Amygdala (tissue), 56 donors: ENCODE data around the gene GSTP1.
"Not testable (repeated sequence)": the region's sequence is repeated elsewhere in the genome, so short reads cannot be mapped to it uniquely, and the experiment has no call there.

Experiments
- DNase-seq, 56 donors: peaks; one replicate each; lab custom pipeline; 2025; lab: John Stamatoyannopoulos, UW

The GSTP1 gene

DNA sequence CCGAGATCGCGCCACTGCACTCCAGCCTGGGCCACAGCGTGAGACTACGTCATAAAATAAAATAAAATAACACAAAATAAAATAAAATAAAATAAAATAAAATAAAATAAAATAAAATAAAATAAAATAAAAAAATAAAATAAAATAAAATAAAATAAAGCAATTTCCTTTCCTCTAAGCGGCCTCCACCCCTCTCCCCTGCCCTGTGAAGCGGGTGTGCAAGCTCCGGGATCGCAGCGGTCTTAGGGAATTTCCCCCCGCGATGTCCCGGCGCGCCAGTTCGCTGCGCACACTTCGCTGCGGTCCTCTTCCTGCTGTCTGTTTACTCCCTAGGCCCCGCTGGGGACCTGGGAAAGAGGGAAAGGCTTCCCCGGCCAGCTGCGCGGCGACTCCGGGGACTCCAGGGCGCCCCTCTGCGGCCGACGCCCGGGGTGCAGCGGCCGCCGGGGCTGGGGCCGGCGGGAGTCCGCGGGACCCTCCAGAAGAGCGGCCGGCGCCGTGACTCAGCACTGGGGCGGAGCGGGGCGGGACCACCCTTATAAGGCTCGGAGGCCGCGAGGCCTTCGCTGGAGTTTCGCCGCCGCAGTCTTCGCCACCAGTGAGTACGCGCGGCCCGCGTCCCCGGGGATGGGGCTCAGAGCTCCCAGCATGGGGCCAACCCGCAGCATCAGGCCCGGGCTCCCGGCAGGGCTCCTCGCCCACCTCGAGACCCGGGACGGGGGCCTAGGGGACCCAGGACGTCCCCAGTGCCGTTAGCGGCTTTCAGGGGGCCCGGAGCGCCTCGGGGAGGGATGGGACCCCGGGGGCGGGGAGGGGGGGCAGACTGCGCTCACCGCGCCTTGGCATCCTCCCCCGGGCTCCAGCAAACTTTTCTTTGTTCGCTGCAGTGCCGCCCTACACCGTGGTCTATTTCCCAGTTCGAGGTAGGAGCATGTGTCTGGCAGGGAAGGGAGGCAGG lies at the start of gene GSTP1:
TSS of gene GSTP1 (plus strand) at position 566 of the 958 bp plus-strand sequence. CDS start at position 598, 32 bp downstream.
- peak in 55 of 56 donors; percentile 45 to 91 (median 77) for DNase-seq

DNA sequence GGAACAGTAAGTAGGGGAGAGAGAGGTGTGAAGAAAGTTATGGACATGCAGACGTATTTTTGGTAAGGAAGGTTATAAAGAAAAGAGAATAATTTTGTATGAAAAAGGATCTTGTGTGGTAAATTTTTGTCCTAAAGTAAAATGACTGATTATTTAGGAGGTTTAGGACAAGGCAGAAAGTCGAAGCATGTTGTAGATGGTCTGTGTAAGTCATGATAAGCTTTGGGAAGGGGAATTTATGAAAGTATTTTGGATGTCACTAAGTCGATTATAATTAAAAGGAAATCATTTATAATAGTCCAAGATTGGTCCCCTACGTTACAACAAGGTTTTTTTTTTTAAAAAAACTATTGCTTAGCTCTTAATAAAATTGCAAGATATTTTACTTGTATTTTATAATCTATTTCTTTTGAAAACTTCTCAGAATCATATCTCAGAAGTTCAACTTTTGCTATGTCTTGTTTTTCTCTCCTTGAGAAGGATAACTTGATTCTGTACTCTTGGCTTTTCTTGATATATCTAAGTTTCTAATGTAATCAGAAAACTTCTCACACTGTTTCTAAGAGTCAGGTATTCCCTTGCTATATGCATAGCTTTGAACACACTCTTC lies 49.4 kb upstream of the GSTP1 start:
- DNase-seq, result no peak

- no peak for DNase-seq
These were observed 48.1 kb upstream of the GSTP1 start for GRCh38 chr11:67535561-67535960.

GRCh38 chr11:67538306-67538705 lies 45.3 kb upstream of the GSTP1 start:
- DNase-seq, result no peak

DNA sequence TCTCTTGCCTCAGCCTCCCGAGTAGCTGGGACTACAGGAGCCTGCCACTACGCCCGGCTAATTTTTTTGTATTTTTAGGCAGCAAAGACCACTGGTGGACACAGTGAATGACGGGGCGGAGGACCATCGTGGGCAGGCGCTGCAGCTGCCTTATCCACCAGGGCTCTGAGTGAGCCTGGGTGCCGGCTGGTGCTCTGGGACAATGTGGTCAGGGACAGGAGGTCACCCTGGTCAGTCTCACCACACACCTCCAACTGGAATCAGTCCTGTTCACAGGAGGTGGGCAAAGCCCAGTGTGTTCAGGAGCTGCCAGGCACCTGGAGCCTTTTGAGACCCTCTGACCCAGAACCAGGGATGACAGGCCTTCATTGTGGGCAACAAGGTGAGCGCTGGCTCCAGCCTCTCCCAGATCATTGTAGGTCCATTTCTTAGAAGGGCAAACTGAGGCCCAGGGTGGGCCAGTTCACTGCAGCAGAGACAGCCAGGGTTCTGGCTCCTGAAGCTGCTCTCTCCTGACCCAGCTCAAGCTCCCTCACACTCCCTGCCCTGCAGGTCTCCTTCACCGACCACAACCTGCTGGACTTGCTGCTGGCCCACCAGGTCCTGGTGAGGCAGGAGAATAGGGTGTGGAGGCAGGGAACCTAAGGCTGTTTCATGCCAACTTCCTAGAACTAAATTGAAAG lies 44.6 kb upstream of the GSTP1 start:
- DNase-seq, result no peak

DNA sequence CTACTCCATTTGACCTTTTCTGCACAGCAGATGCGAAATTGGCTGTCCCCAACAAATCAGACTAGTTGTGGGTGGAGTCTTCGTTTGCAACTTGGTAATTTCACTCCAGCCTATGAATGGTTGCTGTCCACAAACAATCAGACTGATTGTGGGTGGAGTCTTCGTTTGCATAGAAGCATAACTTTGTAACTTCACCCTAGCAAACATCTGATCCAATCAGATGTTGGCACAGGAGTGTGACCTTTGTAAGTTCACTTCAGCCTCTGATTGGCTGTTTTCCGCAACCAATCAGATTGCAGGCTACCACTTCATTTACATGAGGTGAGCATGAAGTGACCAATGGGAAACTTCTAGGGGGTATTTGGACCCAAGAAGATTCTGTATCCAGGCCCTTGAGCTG lies 44.1 kb upstream of the GSTP1 start:
- no peak for DNase-seq

GRCh38 chr11:67541198-67541597 lies 42.4 kb upstream of the GSTP1 start:
- DNase-seq, result no peak

GRCh38 chr11:67542169-67542568 lies 41.4 kb upstream of the GSTP1 start:
- no peak for DNase-seq

DNA sequence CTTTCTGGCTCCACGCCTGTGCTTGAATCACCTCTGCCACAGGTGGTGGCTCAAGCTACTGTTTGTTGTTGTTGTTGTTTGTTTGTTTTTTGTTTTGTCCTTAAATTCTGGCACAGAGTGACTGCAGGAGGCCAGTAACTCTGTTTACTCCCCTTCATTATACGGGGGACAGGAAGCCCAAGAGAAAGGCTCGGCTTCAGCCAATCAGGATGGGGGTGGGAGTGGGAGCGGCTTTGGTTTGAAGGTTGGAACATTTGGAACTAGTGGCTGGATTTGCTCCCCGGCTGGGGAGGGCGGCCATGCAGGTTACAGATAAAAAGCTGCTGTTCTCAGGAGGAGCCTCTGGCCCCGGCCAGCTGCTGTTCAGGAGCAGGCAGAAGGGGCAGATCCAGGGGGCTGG lies 40.6 kb upstream of the GSTP1 start:
- DNase-seq, result no peak

GRCh38 chr11:67543585-67543984 lies 40.0 kb upstream of the GSTP1 start:
- DNase-seq, result no peak

- DNase-seq, result no peak
These were observed 38.9 kb upstream of the GSTP1 start for GRCh38 chr11:67544616-67545242.

DNA sequence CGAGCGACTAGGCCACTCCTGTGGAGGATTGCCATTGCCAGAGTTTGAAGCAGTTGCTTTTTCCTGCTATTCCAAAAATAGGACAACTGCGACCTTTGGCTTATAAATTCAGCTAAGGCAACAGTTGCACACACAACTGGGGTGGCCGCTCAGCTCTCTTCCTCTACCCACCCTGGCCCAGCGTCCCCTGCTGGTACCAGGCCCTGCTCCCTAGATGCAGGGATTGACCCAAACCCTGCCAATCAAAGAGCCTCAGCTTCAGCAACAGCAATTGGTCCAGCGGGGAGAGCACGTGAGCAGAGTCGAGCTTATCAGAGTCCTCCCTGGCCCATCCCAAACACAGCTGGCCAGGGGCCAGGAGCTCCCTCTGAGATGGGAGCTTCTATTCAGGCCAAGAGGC lies 38.3 kb upstream of the GSTP1 start:
- no peak for DNase-seq

DNA sequence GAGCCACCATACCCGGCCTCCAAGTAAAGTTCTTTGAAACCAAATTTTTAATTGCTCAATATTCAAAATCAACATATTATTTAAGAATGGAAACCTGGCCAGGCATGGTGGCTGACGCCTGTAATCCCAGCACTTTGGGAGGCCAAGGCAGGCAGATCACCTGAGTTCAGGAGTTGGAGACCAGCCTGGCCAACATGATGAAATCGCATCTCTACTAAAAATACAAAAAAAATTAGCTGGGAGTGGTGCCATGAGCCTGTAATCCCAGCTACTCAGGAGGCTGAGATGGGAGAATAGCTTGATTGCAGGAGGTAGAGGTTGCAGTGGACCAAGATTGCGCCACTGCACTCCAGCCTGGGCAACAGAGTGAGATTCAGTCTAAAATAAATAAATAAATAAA lies 35.5 kb upstream of the GSTP1 start:
- DNase-seq, result not testable (repeated sequence)

GRCh38 chr11:67548555-67549110 lies 35.0 kb upstream of the GSTP1 start:
- DNase-seq, result no peak

DNA sequence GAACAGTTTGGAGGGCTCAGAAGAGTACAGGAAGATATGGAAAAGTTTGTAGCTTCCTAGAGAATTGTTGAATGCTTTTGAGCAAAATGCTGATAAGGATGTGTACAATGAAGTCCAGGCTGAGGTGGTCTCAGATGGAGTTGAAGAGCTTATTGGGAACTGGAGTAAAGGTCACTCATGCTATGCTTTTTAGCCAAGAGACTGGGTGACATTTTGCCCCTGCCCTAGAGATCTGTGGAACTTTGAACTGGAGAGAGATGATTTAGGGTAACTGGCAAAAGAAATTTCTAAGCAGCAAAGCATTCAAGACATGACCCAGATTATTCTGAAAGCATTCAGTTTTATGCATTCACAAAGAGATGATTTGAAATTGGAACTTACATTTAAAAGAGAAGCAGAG lies 32.5 kb upstream of the GSTP1 start:
- no peak for DNase-seq

- not testable (repeated sequence) for DNase-seq
These were observed 31.9 kb upstream of the GSTP1 start for GRCh38 chr11:67551697-67552096.

DNA sequence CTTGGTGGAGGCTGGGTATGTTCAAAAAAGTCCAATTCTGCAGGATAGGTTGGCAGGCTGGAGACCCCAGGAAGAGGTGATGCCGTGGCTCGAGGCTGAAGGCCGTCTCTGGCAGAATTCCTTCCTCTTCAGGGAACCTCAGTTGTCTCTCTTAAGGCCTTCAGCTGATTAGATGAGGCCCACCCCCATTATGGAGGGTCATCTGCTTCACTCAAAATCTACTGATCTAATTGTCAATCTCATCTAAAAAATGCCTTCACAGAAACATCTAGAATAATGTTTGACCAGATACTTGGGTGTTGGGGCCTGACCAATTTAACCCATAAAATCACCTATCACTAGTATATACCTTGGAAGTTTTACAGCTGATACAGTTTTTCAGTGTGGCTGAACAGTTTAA lies 27.4 kb upstream of the GSTP1 start:
- no peak for DNase-seq

DNA sequence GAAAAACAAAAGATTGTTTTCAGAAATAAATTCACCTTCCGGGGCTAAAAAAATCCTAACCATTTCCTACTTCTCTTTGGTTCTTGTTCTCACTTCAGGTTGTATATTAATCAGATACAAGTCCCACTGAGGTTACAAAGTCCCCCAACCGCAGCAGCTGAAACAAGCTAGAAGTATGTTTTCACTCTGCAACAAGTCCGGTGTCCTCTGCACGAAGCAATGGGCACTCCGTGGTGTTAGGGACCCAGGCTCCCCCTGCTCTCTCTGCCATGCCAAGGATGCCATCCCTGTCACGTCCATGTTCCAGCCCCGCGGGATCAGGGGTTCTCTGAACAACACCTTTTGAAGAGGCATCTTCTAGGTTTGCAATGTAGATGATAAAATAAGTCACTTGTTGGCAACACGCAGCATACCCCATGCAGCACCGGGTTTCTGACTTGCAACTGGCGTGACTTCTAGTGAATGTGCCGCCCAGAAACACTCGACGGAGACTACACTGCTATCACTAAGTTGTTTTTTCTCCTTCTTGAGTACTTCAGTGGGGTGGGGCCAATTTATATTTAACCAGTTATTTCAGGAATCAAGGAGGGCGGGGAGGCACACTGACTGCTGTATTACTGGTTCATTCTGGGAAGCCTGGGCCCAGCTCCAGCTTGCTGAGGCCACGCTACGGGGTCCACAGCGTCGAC lies 25.4 kb upstream of the GSTP1 start:
- DNase-seq, result no peak

DNA sequence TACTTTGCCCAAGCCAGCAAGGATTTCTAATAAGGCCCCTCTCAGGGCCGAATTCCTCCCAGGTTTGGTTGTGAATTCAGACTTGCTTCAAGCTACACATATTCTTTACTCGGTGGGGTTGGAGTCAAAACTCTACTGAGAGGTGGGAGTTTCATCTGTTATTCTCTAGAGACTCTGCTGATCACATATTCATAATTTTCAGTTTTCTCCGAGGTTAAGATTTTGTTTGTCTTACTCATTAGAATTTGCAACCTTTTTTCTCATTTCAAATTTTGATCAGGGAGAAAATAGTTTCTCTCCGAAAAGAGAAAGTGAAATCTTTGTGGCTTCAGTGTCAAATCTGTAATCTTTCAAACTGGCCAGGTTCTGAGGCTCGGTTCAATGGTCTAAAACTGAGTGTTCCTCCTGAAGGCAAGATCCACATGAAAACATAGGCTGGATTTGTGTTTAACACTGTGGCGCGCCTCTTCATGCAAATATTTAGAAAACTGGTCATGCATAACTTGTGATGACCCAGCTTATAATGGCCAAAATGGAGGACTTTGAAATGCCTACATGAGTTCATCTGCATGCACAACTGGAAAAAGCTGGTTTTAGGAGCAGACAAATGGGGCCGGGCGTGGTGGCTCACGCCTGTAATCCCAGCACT lies 21.5 kb upstream of the GSTP1 start:
- DNase-seq, result no peak
